HEK293 (cell line): ENCODE results near the gene VEPH1.

Experiments used
- CTCF ChIA-PET: fragments of 350-600 bp; formaldehyde crosslinking; extraction: SDS; loops from one replicate; lab custom pipeline; 2021; ENCODE audit warnings: antibody characterized with exemption; lab: Yijun Ruan, JAX
- POLR2A ChIA-PET: fragments of 300-600 bp; formaldehyde crosslinking; extraction: SDS; loops from one replicate; lab custom pipeline; 2020; ENCODE audit warnings: antibody characterized with exemption, inconsistent platforms; lab: Yijun Ruan, JAX
- H3K27ac ChIP-seq: fragments of 200-500 bp; sonication (Bioruptor generic); 2 replicates; pipeline ENCODE4 v1.5.1; 2014; ENCODE audit warnings: low read depth, low read length, control low read depth, inconsistent platforms; ENCODE audit errors: extremely low read depth
- H3K36me3 ChIP-seq, 2 experiments: fragments of 200-500 bp in 1 of 2; sonication (Bioruptor generic) in 1 of 2; 1 replicate in 1 of 2; 2 replicates in 1 of 2; pipeline ENCODE4 v1.5.1; 2014 to 2017; ENCODE audit warnings: inconsistent platforms in 2 of 2, low read length in 2 of 2; ENCODE audit not compliant: control insufficient read depth in 2 of 2, insufficient read depth in 1 of 2
- H3K4me1 ChIP-seq: fragments of 200-500 bp; sonication (Bioruptor generic); 2 replicates; pipeline ENCODE4 v1.5.1; 2014; ENCODE audit warnings: mild to moderate bottlenecking, low read length, inconsistent platforms; ENCODE audit not compliant: control insufficient read depth, insufficient read depth
- H3K4me3 ChIP-seq: 2 replicates; pipeline ENCODE4 v1.5.1; 2011; ENCODE audit warnings: low read depth, mild to moderate bottlenecking, control low read depth, low read length, moderate library complexity
- H3K9me3 ChIP-seq: fragments of 200-500 bp; sonication (Bioruptor generic); 2 replicates; pipeline ENCODE4 v1.5.1; 2014; ENCODE audit warnings: low read depth, low read length, inconsistent platforms; ENCODE audit not compliant: control insufficient read depth, insufficient read depth
- ATF2 ChIP-seq: fragments of 450-650 bp; formaldehyde crosslinking; IDR thresholded peaks from 2 replicates; pipeline ENCODE4 v1.5.1; 2016; ENCODE audit warnings: missing biosample characterization, missing genetic modification characterization, low read depth
- CTCF ChIP-seq: fragments of 450-650 bp; formaldehyde crosslinking; IDR thresholded peaks from 2 replicates; pipeline ENCODE4 v1.5.1; 2016; ENCODE audit warnings: missing biosample characterization, missing genetic modification characterization
- GLI2 ChIP-seq: fragments of 450-650 bp; formaldehyde crosslinking; IDR thresholded peaks from 2 replicates; pipeline ENCODE4; 2017; ENCODE audit warnings: missing biosample characterization, missing genetic modification characterization, low read depth, borderline replicate concordance
- HOXA7 ChIP-seq: sonication (generic); formaldehyde crosslinking; IDR thresholded peaks from 2 replicates; pipeline ENCODE4 v1.8.1; 2022; ENCODE audit warnings: missing genetic modification reagents, borderline replicate concordance
- KLF16 ChIP-seq: fragments of 450-650 bp; formaldehyde crosslinking; IDR thresholded peaks from 2 replicates; pipeline ENCODE4 v1.5.1; 2017; ENCODE audit warnings: missing biosample characterization, missing genetic modification characterization
- KLF8 ChIP-seq: fragments of 450-650 bp; formaldehyde crosslinking; IDR thresholded peaks from 2 replicates; pipeline ENCODE4 v1.5.1; 2016; ENCODE audit warnings: missing biosample characterization, missing genetic modification characterization
- PBX3 ChIP-seq: sonication (generic); formaldehyde crosslinking; IDR thresholded peaks from 2 replicates; pipeline ENCODE4 v1.8.1; 2022; ENCODE audit warnings: mild to moderate bottlenecking, moderate library complexity, missing genetic modification reagents
- SP7 ChIP-seq: fragments of 450-650 bp; formaldehyde crosslinking; IDR thresholded peaks from 2 replicates; pipeline ENCODE4 v1.5.1; 2016; ENCODE audit warnings: missing biosample characterization, missing genetic modification characterization
- ZBTB26 ChIP-seq: fragments of 450-650 bp; formaldehyde crosslinking; optimal IDR thresholded peaks from 2 replicates; pipeline ENCODE3; 2016; ENCODE audit warnings: missing biosample characterization, mild to moderate bottlenecking, missing genetic modification characterization
- ZNF140 ChIP-seq: fragments of 450-650 bp; formaldehyde crosslinking; IDR thresholded peaks from 2 replicates; pipeline ENCODE4 v1.5.1; 2016; ENCODE audit warnings: missing biosample characterization, missing genetic modification characterization
- ZNF221 ChIP-seq: fragments of 450-650 bp; formaldehyde crosslinking; IDR thresholded peaks from 2 replicates; pipeline ENCODE4 v1.5.1; 2017; ENCODE audit warnings: missing biosample characterization, missing genetic modification characterization, borderline replicate concordance
- ZNF223 ChIP-seq: fragments of 450-650 bp; formaldehyde crosslinking; IDR thresholded peaks from 2 replicates; pipeline ENCODE4 v1.5.1; 2016; ENCODE audit warnings: missing biosample characterization, missing genetic modification characterization
- ZNF26 ChIP-seq: fragments of 450-650 bp; formaldehyde crosslinking; IDR thresholded peaks from 2 replicates; pipeline ENCODE4 v1.5.1; 2016; ENCODE audit warnings: missing biosample characterization, missing genetic modification characterization
- ZNF292 ChIP-seq: fragments of 450-650 bp; formaldehyde crosslinking; IDR thresholded peaks from 2 replicates; pipeline ENCODE4 v1.5.1; 2016; ENCODE audit warnings: low read depth, missing biosample characterization, missing genetic modification characterization, borderline replicate concordance
- ZNF324 ChIP-seq: fragments of 450-650 bp; formaldehyde crosslinking; IDR thresholded peaks from 2 replicates; pipeline ENCODE4 v1.5.1; 2016; ENCODE audit warnings: missing biosample characterization, missing genetic modification characterization
- ZNF518A ChIP-seq: fragments of 450-650 bp; formaldehyde crosslinking; conservative IDR thresholded peaks from 2 replicates; pipeline ENCODE4 v1.5.1; 2016; ENCODE audit warnings: low read depth, missing biosample characterization, missing genetic modification characterization
- ZNF521 ChIP-seq: fragments of 450-650 bp; formaldehyde crosslinking; IDR thresholded peaks from 2 replicates; pipeline ENCODE4 v1.5.1; 2017; ENCODE audit warnings: missing biosample characterization, mild to moderate bottlenecking, missing genetic modification characterization
- ZNF555 ChIP-seq: fragments of 450-650 bp; formaldehyde crosslinking; conservative IDR thresholded peaks from 2 replicates; pipeline ENCODE4 v1.5.1; 2017; ENCODE audit warnings: missing biosample characterization, mild to moderate bottlenecking, missing genetic modification characterization, inconsistent platforms
- ZNF626 ChIP-seq: fragments of 450-650 bp; sonication (Bioruptor Pico); formaldehyde crosslinking; IDR thresholded peaks from 2 replicates; pipeline ENCODE4 v1.5.1; 2018; ENCODE audit warnings: missing biosample characterization, missing genetic modification characterization, inconsistent platforms

VEPH1 gene

GRCh38 chr3:157363393-157363792 is 139.8 kb downstream of the VEPH1 start:
- Histone ChIP-seq H3K36me3 (no peaks in the 10 kb centered on the region), H3K4me1 (no peaks in the 10 kb centered on the region), H3K9me3 (no peaks in the 10 kb centered on the region), H3K27ac (no peak overlapping the region), H3K4me3 (no peak overlapping the region)
- CTCF ChIA-PET, result interaction anchor here (0.6 to 1.0 kb wide), 2 partner anchors 8 to 475 kb away, joined by 3 to 4 read pairs; no protein-coding TSS in a partner anchor
- no peak for TF ChIP-seq HOXA7 (CRISPR knock-in tag)
- no peak for TF ChIP-seq CTCF (tag by site-specific recombination)
- TF ChIP-seq ZNF521 (tag by site-specific recombination), result no peak
- TF ChIP-seq KLF8 (tag by site-specific recombination), result no peak
- TF ChIP-seq ZNF221 (tag by site-specific recombination), result no peak
- POLR2A ChIA-PET, result no interaction called here

- ChIA-PET POLR2A (no interaction called here), CTCF (no interaction called here)
- no peaks in the 10 kb centered on the region for H3K36me3 ChIP-seq
- H3K27ac ChIP-seq, result no peak overlapping the region
- H3K4me3 ChIP-seq, result no peak overlapping the region
- H3K4me1 ChIP-seq, result no peaks in the 10 kb centered on the region
- H3K9me3 ChIP-seq, result no peaks in the 10 kb centered on the region
- no peak for TF ChIP-seq ATF2 (tag by site-specific recombination)
- no peak for TF ChIP-seq ZNF626 (tag by site-specific recombination)
- TF ChIP-seq KLF16, result no peak
- TF ChIP-seq ZNF518A (tag by site-specific recombination), result no peak
- TF ChIP-seq ZNF324, result no peak
- no peak for TF ChIP-seq PBX3 (CRISPR knock-in tag)
- no peak for TF ChIP-seq ZNF140
- TF ChIP-seq ZBTB26 (tag by site-specific recombination), result no peak
- TF ChIP-seq ZNF555 (tag by site-specific recombination), result no peak
- no peak for TF ChIP-seq SP7 (tag by site-specific recombination)
- TF ChIP-seq ZNF223 (tag by site-specific recombination), result no peak
- TF ChIP-seq ZNF292 (tag by site-specific recombination), result no peak
- no peak for TF ChIP-seq GLI2 (tag by site-specific recombination)
- no peak for TF ChIP-seq ZNF26 (tag by site-specific recombination)
Measured at GRCh38 chr3:157362348-157362747, 140.9 kb downstream of the VEPH1 start.
